Measurements from ENCODE around the gene OTOGL.

The OTOGL gene

DNA sequence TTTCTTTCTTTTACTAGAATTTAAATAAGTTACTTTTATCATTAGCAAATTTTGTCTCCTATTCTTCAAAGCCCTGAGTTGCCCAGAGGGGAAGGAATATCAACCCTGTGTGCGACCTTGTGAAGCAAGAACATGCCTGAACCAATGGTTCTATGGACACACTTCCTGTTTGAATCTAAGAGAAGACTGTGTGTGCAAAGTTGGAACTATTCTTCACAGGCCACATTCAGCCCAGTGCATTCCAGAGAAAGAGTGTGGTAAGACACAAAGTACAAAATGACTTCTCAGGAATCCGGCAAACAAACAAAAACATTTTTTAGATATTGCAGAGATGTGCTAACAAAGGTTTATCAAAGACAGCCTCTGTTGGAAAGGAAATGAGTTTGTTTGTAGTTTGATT is 253.9 kb downstream of the OTOGL start:
- no peak for DNase-seq (ENCODE audit: extremely low read depth, low read depth)
- H3K4me3 ChIP-seq (replicated peaks; ENCODE audit: low read depth, low read length) = no peak overlapping the region
- TF ChIP-seq, protein P1, sequence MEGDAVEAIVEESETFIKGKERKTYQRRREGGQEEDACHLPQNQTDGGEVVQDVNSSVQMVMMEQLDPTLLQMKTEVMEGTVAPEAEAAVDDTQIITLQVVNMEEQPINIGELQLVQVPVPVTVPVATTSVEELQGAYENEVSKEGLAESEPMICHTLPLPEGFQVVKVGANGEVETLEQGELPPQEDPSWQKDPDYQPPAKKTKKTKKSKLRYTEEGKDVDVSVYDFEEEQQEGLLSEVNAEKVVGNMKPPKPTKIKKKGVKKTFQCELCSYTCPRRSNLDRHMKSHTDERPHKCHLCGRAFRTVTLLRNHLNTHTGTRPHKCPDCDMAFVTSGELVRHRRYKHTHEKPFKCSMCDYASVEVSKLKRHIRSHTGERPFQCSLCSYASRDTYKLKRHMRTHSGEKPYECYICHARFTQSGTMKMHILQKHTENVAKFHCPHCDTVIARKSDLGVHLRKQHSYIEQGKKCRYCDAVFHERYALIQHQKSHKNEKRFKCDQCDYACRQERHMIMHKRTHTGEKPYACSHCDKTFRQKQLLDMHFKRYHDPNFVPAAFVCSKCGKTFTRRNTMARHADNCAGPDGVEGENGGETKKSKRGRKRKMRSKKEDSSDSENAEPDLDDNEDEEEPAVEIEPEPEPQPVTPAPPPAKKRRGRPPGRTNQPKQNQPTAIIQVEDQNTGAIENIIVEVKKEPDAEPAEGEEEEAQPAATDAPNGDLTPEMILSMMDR (IDR thresholded peaks at IDR 0.05; ENCODE audit: low read depth, low read length, missing control alignments) = no peak

DNA sequence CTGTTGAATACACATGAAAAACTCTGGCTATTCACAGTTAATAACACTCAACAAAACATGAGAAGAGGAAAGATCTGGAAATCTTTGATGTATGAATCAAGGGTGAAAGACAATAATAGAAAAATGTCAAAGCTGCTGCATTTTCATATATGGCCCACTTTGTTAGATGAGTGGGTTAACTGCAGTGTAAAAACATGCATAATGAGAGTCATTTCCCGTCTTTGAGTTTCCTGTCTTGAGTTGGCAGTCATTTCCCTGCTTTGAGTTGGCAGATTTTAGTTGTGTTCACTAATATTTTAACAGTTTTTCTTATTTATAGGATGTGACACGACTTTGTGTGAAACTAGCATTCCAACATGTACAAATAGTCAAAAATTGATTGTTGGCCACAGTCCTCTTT is 256.8 kb downstream of the OTOGL start:
- no peak for DNase-seq (ENCODE audit: extremely low read depth, low read depth)
- TF ChIP-seq, protein P1 (IDR thresholded peaks at IDR 0.05; ENCODE audit: low read depth, low read length, missing control alignments) = no peak
- H3K4me3 ChIP-seq (replicated peaks; ENCODE audit: low read depth, low read length) = no peak overlapping the region

DNA sequence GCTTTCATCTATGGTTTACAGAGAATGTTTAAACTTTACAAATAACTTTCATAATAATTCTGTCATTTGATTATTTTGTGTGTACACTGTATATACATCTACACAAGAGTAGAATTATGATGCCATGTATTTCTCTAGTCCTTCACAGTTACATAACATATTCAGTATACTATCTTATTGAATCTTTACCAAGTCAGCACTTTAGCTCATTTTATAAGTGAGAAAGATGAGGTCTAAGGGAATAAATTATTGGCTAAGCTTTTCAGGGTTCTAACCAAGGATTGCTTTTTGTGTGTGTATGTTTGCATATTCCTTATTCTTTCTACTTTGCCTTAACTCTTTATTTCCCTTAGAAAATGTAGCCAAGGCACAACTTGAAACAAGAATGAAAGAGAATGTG is 260.4 kb downstream of the OTOGL start:
- TF ChIP-seq, protein P1 (IDR thresholded peaks at IDR 0.05; ENCODE audit: low read depth, low read length, missing control alignments) = no peak
- DNase-seq (ENCODE audit: extremely low read depth, low read depth) = no peak
- no peak overlapping the region for H3K4me3 ChIP-seq (replicated peaks; ENCODE audit: low read depth, low read length)

DNA sequence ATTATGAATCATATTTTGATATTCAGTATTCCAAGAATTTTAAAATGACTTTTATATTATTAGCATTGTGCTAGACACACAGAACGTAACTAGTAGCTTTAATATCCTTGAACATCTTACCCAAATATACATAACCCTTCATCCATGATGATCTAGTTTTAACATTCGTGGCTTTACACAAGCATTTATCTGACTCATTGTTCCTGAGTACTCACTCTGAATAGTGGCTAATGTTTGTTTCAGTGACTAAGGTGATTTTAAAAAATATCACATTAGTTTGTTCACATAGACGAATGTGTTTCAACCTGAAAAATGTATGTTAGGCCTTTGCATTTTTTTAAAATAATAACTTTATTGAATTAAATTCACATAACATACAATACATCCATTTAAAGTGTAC is 264.7 kb downstream of the OTOGL start:
- TF ChIP-seq, protein P1 (IDR thresholded peaks at IDR 0.05; ENCODE audit: low read depth, low read length, missing control alignments) = no peak
- no peak overlapping the region for H3K4me3 ChIP-seq (replicated peaks; ENCODE audit: low read depth, low read length)
- DNase-seq (ENCODE audit: extremely low read depth, low read depth) = no peak

DNA sequence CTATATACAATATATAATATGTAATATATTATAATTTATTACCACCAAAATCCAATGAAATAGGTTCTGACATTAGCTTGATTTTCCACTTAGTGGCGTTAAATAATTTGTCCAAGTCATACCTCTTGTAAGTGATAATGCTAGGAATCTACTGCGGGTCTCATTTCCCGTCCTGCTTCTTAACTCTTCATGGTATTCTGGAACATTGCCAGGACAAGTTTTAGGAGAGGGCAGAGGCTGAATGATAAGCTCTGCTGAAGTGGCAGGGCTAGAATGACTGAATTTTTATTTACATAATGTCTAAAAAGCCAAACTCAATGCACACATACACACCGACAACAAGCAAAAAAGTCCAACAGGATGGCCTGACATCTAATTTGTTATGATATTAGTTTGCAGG is 274.3 kb downstream of the OTOGL start:
- no peak overlapping the region for H3K4me3 ChIP-seq (replicated peaks; ENCODE audit: low read depth, low read length)
- TF ChIP-seq, protein P1 (IDR thresholded peaks at IDR 0.05; ENCODE audit: low read depth, low read length, missing control alignments) = no peak
- no peak for DNase-seq (ENCODE audit: extremely low read depth, low read depth)

DNA sequence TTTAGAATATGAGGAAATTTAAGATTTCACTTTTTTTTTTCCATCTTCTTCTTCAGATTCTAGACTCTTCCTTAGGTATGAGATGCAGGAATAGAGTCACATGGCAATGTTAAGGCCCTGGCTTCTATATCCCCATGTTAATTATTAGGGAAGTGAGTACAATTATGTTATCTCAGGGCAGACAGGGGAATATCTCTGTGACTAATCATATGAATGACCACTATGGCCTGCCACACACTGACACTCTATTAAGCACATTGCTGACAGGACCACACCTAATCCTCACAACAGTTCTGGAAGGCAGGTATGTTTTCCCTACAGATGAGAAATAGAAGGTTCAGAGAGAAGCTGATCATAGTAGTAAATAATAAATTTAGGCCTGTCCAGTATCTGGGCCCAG is 275.3 kb downstream of the OTOGL start:
- no peak overlapping the region for H3K4me3 ChIP-seq (replicated peaks; ENCODE audit: low read depth, low read length)
- no peak for DNase-seq (ENCODE audit: extremely low read depth, low read depth)
- TF ChIP-seq, protein P1 (IDR thresholded peaks at IDR 0.05; ENCODE audit: low read depth, low read length, missing control alignments) = no peak

DNA sequence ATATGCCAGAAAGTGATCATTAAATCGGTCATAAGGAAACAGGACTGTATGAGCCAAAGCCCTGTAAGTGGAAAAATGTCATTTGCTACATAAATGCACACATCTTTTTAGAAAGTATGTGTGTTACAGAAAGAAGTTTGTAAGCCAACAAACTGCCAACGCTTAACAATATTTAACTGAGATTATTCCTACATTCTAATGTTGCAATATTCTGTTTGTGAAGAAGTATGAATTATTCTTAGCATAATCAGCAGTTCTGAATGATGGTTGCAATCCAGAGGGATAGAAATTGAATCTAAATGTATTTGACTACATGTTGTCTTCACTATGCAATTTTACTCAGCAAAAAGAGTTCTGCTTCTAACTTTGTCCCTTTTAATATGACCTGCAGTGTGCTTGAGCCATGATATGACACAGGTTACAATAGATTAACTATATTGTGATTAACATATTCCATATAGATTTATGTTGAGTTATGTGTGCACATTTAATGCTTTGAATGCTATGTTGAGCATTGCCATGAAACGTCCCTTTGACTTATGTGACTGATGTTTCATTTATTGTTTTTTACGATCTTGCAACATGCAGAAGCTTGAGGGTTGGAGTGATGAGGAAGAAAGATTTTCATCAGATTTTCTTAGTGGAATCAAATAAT is 277.9 kb downstream of the OTOGL start:
- H3K4me3 ChIP-seq (replicated peaks; ENCODE audit: low read depth, low read length) = no peak overlapping the region
- TF ChIP-seq, protein P1 (IDR thresholded peaks at IDR 0.05; ENCODE audit: low read depth, low read length, missing control alignments) = no peak
- no peak for DNase-seq (ENCODE audit: extremely low read depth, low read depth)
